ENCODE results near the gene SPDYC. TPM values are rescaled to one million over a fixed set of nuclear protein-coding genes. Genes with fewer than 3 reads are reported as not detected.

SPDYC gene
- total RNA-seq, 2 experiments from 2014 or later, result not detected

GRCh38 chr11:65183201-65183891, 13.3 kb downstream of the SPDYC start:
- no peak overlapping the region for H3K27ac Mint-ChIP-seq
- DNase-seq, result no peak

GRCh38 chr11:65184146-65184545, 14.1 kb downstream of the SPDYC start:
- Mint-ChIP-seq H3K4me1 (peaks cover 25% of the 10 kb centered on the region), H3K9me3 (no peaks in the 10 kb centered on the region), H3K27ac (no peak overlapping the region), H3K4me3 (no peak overlapping the region), H3K36me3 (ENCODE audit: low read depth) (peaks cover 28% of the 10 kb centered on the region), H3K27me3 (no peaks in the 10 kb centered on the region)
- POLR2A ChIA-PET, result no interaction called here
- CTCF ChIA-PET, result no interaction called here
- DNase-seq, result no peak

More at GRCh38 chr11:65183201-65183891, 13.3 kb downstream of the SPDYC start:
- H3K9me3 Mint-ChIP-seq, result no peaks in the 10 kb centered on the region
- peak overlapping the region; percentile 95 for H3K4me3 Mint-ChIP-seq
- CTCF ChIA-PET, result interaction anchor here (1.2 to 1.5 kb wide), 2 partner anchors 147 to 150 kb away, joined by 3 read pairs; partner anchors contain the start of gene DPF2
- H3K36me3 Mint-ChIP-seq (ENCODE audit: low read depth), result peaks cover 21% of the 10 kb centered on the region
- POLR2A ChIA-PET, result interaction anchor here (1.2 to 3.9 kb wide), 6 partner anchors 14 to 79 kb away, joined by 4 to 30 read pairs (median 16); partner anchors contain the start of genes FAU, MRPL49, POLA2 and SPDYC
- H3K27me3 Mint-ChIP-seq, result no peaks in the 10 kb centered on the region
- peaks cover 25% of the 10 kb centered on the region for H3K4me1 Mint-ChIP-seq

GRCh38 chr11:65185171-65185570, 15.1 kb downstream of the SPDYC start:
- Mint-ChIP-seq H3K9me3 (no peaks in the 10 kb centered on the region), H3K4me3 (no peak overlapping the region), H3K27ac (no peak overlapping the region), H3K36me3 (ENCODE audit: low read depth) (peaks cover 38% of the 10 kb centered on the region), H3K4me1 (peaks cover 25% of the 10 kb centered on the region), H3K27me3 (no peaks in the 10 kb centered on the region)
- POLR2A ChIA-PET, result no interaction called here
- CTCF ChIA-PET, result no interaction called here
- DNase-seq, result no peak

- Mint-ChIP-seq H3K27ac (no peak overlapping the region), H3K9me3 (no peaks in the 10 kb centered on the region), H3K4me1 (peaks cover 22% of the 10 kb centered on the region), H3K4me3 (no peak overlapping the region), H3K36me3 (ENCODE audit: low read depth) (peaks cover 43% of the 10 kb centered on the region), H3K27me3 (no peaks in the 10 kb centered on the region)
- ChIA-PET CTCF (no interaction called here), POLR2A (interaction anchor here (1.0 kb wide), 1 partner anchor 76 kb away, joined by 3 read pairs; the partner anchor contains the start of gene POLA2)
- no peak for DNase-seq
Observed at GRCh38 chr11:65185869-65186341, 15.9 kb downstream of the SPDYC start.

GRCh38 chr11:65186701-65187100, 16.7 kb downstream of the SPDYC start:
- DNase-seq, result no peak
- H3K27me3 Mint-ChIP-seq, result no peaks in the 10 kb centered on the region
- H3K4me1 Mint-ChIP-seq, result peaks cover 19% of the 10 kb centered on the region
- H3K27ac Mint-ChIP-seq, result no peak overlapping the region
- CTCF ChIA-PET, result no interaction called here
- no peak overlapping the region for H3K4me3 Mint-ChIP-seq
- POLR2A ChIA-PET, result no interaction called here
- H3K9me3 Mint-ChIP-seq, result no peaks in the 10 kb centered on the region
- H3K36me3 Mint-ChIP-seq (ENCODE audit: low read depth), result peaks cover 46% of the 10 kb centered on the region

- no peak for DNase-seq
- Mint-ChIP-seq H3K9me3 (no peaks in the 10 kb centered on the region), H3K36me3 (ENCODE audit: low read depth) (peaks cover 48% of the 10 kb centered on the region), H3K27ac (no peak overlapping the region), H3K27me3 (no peaks in the 10 kb centered on the region), H3K4me3 (no peak overlapping the region), H3K4me1 (peaks cover 19% of the 10 kb centered on the region)
- ChIA-PET CTCF (no interaction called here), POLR2A (no interaction called here)
Observed at GRCh38 chr11:65187146-65187675, 17.2 kb downstream of the SPDYC start.

GRCh38 chr11:65187971-65188461, 18.0 kb downstream of the SPDYC start:
- Mint-ChIP-seq H3K36me3 (ENCODE audit: low read depth) (peaks cover 47% of the 10 kb centered on the region), H3K9me3 (no peaks in the 10 kb centered on the region), H3K4me1 (peaks cover 13% of the 10 kb centered on the region), H3K27ac (no peak overlapping the region), H3K27me3 (no peaks in the 10 kb centered on the region), H3K4me3 (no peak overlapping the region)
- ChIA-PET POLR2A (no interaction called here), CTCF (interaction anchor here (0.6 kb wide), 1 partner anchor 233 kb away, joined by 3 read pairs; no protein-coding TSS in a partner anchor)
- no peak for DNase-seq

GRCh38 chr11:65188486-65188885, 18.5 kb downstream of the SPDYC start:
- no peaks in the 10 kb centered on the region for H3K27me3 Mint-ChIP-seq
- no peak overlapping the region for H3K27ac Mint-ChIP-seq
- peaks cover 49% of the 10 kb centered on the region for H3K36me3 Mint-ChIP-seq (ENCODE audit: low read depth)
- H3K9me3 Mint-ChIP-seq, result no peaks in the 10 kb centered on the region
- no peak overlapping the region for H3K4me3 Mint-ChIP-seq
- peaks cover 10% of the 10 kb centered on the region for H3K4me1 Mint-ChIP-seq
- DNase-seq, result no peak
- ChIA-PET POLR2A (no interaction called here), CTCF (interaction anchor here (0.6 kb wide), 1 partner anchor 233 kb away, joined by 3 read pairs; no protein-coding TSS in a partner anchor)

- ChIA-PET CTCF (interaction anchor here (1.0 kb wide), 1 partner anchor 36 kb away, joined by 3 read pairs; no protein-coding TSS in a partner anchor), POLR2A (no interaction called here)
- Mint-ChIP-seq H3K27ac (no peak overlapping the region), H3K4me1 (peaks cover 5% of the 10 kb centered on the region), H3K36me3 (ENCODE audit: low read depth) (peaks cover 47% of the 10 kb centered on the region), H3K9me3 (no peaks in the 10 kb centered on the region), H3K4me3 (no peak overlapping the region), H3K27me3 (no peaks in the 10 kb centered on the region)
- DNase-seq, result no peak
Observed at GRCh38 chr11:65189191-65189590, 19.2 kb downstream of the SPDYC start.

GRCh38 chr11:65194564-65194963, 24.5 kb downstream of the SPDYC start:
- ChIA-PET POLR2A (no interaction called here), CTCF (no interaction called here)
- DNase-seq, result no peak
- Mint-ChIP-seq H3K9me3 (no peaks in the 10 kb centered on the region), H3K4me1 (no peaks in the 10 kb centered on the region), H3K4me3 (no peak overlapping the region), H3K27me3 (no peaks in the 10 kb centered on the region), H3K27ac (no peak overlapping the region), H3K36me3 (ENCODE audit: low read depth) (peaks cover 48% of the 10 kb centered on the region)

GRCh38 chr11:65204143-65204542, 34.1 kb downstream of the SPDYC start:
- CTCF ChIA-PET, result interaction anchor here (1.3 kb wide), 1 partner anchor 9 kb away, joined by 4 read pairs; no protein-coding TSS in a partner anchor
- Mint-ChIP-seq H3K27ac (no peak overlapping the region), H3K9me3 (no peaks in the 10 kb centered on the region)

GRCh38 chr11:65204646-65205601, 34.9 kb downstream of the SPDYC start:
- Mint-ChIP-seq H3K4me3 (no peak overlapping the region), H3K9me3 (no peaks in the 10 kb centered on the region), H3K4me1 (peaks cover 7% of the 10 kb centered on the region), H3K36me3 (ENCODE audit: low read depth) (peaks cover 37% of the 10 kb centered on the region), H3K27ac (no peak overlapping the region), H3K27me3 (no peaks in the 10 kb centered on the region)
- peak; percentile 51 for DNase-seq
- POLR2A ChIA-PET, result interaction anchor here (1.0 to 1.6 kb wide), 4 partner anchors 8 to 303 kb away, joined by 3 to 4 read pairs (median 4); partner anchors contain the start of gene POLA2
- CTCF ChIA-PET, result interaction anchor here (0.7 to 2.4 kb wide), 8 partner anchors 15 to 313 kb away, joined by 3 to 17 read pairs (median 4); partner anchors contain the start of gene CDC42EP2

More at GRCh38 chr11:65204143-65204542, 34.1 kb downstream of the SPDYC start:
- no peak overlapping the region for H3K4me3 Mint-ChIP-seq
- POLR2A ChIA-PET, result interaction anchor here (1.4 to 1.6 kb wide), 2 partner anchors 58 to 304 kb away, joined by 3 to 4 read pairs; partner anchors contain the start of gene POLA2
- no peak for DNase-seq
- peaks cover 40% of the 10 kb centered on the region for H3K36me3 Mint-ChIP-seq (ENCODE audit: low read depth)
- no peaks in the 10 kb centered on the region for H3K27me3 Mint-ChIP-seq
- H3K4me1 Mint-ChIP-seq, result peaks cover 4% of the 10 kb centered on the region

Measured in activated CD4-positive, alpha-beta memory T cell treated with anti-CD3 and anti-CD28 coated beads, Interleukin-2, amount 10 ng/mL, durations not matched to agents 7 days and 5 days (primary cell).